HG03108 (cell line): ENCODE measurements around the gene WDR49.

Experiments
- ATAC-seq: cut with Tn5 transposase; IDR thresholded peaks from one replicate; pipeline ENCODE4 v1.9.1; 2021; ENCODE audit warnings: moderate library complexity; ENCODE audit not compliant: unreplicated experiment

The WDR49 gene

DNA sequence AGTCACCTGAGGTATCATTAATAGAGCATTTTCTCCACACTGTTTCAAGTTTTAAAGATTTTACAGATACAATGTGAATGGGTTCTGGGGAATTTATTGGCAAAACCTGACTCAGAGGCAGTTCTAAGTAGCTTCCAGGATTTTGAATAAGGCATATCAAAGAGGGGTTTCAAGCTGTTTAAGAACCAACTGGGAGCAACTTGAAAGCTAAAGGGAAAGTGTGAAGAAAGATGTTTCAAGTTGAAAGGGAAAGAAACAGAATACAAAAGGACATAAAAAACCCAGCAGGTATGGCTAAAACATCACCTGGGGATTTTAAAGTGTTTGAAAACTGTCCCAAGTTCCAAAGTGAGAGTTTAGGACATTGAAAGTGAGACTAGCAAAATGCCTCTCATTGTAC, 162.1 kb downstream of the WDR49 start:
- no peak for ATAC-seq

DNA sequence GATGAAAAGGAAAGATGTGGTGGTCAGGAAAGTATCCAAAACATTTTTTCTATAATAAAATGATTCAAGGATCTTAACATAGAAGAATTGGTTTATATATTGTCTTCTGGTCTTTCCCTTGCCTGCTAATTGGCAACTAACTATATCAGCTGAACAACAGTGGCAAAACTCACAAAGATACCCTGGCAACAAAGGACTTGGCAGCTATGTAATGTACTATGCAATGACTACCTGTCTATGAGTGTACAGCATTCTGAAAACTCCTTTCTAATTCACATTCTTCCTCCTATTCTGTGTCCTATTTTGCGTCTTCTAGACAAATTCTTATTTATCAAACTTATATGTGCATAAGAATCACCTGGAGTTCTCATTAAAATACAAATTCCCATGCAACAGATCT, 164.2 kb downstream of the WDR49 start:
- no peak for ATAC-seq

DNA sequence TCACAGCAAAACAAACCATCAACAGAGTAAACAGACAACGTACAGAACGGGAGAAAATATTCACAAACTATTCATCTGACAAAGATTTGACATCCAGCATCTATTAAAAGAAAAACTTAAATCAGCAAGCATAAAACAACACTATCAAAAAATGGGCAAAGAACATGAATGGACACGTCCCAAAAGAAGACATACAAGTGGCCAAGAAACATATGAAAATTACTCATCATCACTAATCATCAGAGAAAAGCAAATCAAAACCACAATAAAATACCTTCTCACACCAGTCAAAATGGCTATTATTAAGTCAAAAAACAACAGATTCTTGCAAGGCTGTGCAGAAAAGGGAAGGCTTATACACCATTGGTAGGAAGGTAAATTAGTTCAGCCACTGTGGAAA, 166.2 kb downstream of the WDR49 start:
- ATAC-seq = no peak

DNA sequence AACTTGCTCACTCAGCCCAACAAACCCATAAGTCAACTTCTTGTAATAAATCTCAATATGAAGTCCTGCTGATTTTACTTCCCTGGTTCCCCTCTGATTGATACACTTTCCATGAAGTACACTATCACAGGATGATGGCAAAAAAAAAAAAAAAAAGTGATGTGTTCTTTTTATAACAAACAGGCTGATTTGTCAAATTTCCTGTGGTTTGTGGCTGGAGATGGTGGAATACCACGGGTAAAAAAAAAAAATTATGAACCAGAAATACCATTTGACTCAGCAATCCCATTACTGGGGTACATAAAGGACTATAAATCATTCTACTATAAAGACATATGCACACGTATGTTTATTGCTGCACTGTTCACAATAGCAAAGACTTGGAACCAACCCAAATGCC, 169.2 kb downstream of the WDR49 start:
- no peak for ATAC-seq

DNA sequence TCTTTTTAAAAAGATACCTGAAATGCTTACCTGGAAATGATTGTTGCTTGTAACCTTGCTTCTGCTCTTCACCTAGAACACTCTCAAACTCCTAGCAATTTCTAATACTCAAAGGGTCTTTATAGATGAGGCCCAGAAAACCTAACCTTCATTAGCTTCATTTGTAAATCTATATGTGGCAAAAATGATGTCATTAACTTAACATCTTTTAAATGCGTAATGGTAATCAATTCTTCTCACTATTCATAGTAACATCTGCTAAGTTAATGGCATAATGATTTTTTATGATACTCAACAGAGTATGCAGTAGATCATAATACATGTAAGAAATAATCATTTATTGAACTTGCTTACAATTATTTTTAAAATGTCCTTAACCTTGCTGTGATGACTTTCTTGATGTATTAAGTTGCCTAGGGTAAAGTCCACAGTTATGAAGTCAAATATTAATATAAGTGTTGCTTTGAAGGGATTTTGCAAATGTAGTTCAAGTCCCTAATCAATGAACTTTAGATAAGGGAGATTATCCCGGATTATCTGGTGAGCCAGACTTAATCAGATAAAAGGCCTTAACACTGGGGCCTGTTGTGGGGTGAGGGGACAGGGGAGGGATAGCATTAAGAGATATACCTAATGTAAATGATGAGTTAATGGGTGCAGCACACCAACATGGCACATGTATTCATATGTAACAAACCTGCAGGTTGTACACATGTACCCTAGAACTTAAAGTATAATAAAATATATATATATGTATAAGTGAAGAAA, 169.8 kb downstream of the WDR49 start:
- no peak for ATAC-seq

DNA sequence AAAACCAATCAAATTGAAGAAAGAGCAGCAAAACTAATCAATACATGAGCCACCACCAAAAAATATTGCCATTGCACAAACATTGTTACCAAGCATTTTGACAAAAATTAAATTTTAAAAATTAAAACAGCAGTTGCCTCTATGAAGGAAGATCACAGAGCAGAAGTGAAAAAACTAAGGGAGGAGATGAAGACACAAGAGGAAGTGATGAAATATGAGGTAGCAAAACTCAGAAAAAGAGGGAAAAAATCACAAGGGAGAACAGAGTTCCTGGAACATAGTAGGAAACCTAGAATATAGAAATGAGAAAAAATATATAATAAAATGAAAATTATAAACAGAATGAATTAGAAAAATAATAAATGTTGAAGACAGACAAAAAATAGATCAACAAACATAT, 172.6 kb downstream of the WDR49 start:
- ATAC-seq = no peak

DNA sequence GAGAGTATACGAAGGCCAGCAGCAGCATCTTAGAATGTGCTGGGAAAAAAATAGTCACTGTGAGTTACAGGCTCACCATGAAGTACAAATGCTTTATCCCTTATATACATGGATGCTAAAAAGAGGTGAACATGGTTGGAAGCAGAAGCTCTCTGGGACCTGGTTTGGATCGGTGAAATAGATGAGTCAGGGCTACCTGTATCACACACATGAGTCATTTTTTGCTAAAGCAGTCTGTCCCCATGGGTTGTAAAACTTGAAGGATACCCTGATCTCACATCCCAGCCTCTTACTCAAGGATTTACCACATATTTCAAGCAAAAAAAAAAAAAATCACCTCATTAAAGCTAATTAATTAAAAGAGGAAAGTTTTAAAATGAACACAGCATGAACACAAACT, 173.0 kb downstream of the WDR49 start:
- ATAC-seq = no peak

DNA sequence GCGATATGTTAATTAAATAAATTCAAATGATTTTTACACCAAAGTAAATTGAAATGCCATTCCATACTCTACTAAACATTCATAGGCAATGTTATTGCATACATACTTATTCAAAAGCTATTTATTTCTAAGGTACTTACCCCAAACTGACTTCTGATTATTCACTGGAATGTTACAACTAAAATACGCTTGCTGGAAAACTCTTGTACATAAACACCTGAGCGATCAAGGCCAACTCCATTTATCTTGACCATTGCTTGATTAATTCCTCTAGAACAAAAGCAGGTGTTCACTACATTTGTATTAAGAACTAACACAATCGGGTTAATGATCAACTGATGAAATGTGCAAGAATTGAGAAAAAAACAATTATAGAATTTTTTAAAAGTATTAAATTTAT, 179.9 kb downstream of the WDR49 start, which contains the start of gene SERPINI2:
Gene SERPINI2, minus strand, starts transcription at position 180 of the 400 bp plus-strand sequence. CDS start 2,208 bp downstream, outside the sequence.
- ATAC-seq = no peak

DNA sequence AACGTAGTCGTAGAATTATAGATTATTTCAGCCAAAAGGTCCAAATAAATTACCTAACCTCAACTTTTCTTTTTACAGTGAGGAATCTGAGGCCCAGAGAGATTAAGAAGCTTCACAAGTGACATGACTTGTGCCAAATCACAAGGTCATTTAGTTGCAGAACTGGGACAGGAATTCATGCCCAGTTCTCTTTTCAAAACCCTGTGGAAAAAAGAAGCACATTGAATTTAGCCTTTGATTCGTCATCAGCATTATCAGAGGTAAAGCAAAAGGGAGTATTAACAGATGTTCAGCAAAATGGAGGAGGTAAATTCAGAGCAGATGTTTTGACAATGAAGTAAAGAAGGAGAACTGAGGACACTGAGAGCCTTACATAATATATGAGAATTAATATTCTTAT, 184.4 kb downstream of the WDR49 start:
- ATAC-seq = no peak

DNA sequence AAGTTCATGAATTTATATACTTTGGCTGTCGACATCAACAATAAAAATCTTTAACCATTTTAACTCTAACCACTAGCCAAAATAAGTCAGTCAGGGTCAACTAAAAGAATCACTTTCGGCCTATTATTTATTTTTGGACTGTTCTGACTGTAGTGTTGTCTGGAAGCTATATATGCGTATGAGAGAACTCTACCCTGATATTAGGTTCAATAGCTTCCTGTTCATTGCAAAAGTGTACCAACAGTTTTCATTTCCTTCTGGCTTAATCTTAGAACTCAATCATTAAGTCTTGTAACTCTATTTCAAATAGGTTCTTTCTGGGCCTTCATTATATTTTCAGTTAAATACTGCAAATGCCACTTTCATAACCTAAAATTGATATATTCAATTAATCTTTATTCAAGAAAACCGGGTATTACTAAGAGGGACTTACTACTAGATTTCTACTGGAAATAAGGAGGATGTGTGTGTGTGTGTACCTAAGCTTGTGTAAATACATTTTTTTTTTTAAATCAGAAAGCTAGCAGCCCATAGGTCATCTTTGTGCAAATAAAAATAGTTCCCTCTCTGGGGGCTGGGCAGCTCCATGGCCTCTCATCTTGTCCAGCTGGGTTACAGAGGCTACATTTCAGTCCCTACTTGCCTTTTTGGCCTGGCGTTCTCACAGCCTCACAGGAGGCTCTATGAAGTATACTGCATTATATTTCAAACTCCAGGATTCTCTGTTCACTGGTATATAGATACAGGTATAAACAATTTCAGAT, 185.7 kb downstream of the WDR49 start:
- no peak for ATAC-seq

DNA sequence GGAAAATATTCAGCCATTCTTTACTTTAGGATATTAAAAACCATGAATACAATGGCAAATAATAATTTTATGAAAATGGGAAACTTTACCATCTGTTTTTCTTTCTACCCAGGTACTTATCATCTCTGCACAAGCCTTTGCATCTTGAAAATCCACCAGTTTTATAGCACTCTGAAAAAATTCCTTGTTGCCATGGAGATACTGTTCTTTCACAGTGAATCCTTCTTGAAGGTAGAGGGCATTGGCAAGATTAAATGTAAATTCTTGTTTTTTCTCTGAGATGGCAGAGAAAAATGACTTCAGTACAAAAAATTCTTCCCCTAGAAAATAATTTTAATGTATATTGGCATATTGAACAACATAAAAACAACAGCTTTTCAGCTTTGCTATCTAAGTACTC, 186.8 kb downstream of the WDR49 start:
- no peak for ATAC-seq

DNA sequence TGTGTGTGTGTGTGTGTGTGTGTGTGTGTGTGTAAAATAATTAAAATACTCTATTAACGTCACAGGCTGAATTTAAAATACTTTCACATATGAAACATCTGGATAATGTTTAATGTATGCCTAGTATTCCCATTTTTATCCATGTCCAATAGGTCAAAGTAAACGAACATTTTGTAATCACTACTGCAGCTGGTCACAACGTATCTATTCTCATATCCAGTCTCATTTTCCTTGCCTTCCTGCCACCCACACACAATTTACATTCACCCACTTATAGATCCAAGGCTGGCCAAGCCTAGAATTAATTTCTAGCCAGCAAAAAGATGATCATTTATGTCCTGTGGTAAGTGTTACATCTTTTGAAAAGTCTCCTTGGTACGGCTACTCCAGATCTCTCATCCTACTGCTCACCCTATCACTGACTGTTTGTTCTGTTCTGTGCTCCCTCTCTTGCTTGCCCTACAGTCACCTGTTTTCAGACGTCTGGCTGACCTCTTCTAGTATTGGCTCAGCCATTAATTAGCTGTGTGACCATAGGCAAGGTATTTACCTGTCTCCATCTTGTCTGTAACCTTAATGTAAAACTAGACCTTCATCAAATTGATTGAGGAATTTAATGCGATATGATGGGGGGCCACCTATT, 197.5 kb downstream of the WDR49 start:
- ATAC-seq = no peak

DNA sequence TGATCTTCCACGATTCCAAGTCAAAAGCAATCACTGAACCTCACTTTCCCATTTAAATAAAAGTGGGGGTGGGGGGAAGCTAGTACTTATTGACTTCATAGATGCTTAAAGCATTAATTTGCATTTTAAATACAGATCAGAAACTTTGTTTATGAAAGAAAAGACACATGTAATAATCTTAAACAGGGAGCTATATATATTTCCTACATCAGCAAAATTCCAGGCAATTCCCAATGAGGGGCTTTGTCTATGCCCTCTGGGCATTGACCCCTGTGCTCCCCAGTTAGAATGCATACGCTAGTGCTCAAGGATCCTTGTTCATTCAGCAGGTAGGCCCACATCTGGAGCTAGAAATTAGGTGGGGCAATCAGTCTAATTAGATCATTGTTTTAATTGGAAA, 199.9 kb downstream of the WDR49 start:
- no peak for ATAC-seq

DNA sequence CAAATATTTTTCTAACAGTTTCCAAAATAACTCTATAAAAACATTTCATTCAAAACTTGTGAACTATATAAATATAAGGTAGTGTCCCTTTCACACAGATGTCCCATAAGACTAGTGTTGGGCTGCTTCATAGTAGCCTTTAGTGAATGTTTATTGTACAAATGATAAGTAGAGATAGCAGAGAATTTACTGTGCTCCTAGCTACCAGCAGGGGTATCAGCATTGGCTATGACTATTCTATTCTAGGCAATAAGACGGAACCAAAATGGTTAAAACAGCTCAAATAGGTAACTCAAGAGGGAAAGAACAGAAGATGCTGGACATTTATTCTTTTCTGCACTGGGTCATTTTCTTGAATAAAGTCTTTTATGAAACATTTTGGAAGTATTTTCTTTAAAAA, 202.5 kb downstream of the WDR49 start:
- ATAC-seq = no peak

DNA sequence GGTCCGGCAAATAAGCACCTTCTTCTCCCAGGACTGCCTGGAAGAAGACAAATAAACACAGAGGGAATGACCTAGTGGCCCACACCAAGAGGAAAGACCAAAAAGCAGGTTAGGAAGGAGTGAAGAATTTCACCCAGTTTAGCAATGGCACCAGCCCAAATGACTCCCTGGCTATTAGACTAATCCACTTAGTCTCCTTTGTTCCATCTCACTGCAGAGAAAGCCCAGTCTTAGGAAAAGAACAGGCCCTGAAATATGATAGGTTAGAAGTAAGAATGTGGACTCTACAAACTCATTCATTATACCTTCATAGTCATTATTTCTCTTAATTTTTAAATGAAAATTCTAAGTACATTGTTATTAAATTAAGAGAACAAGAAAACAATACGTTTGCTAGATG, 203.1 kb downstream of the WDR49 start:
- no peak for ATAC-seq

DNA sequence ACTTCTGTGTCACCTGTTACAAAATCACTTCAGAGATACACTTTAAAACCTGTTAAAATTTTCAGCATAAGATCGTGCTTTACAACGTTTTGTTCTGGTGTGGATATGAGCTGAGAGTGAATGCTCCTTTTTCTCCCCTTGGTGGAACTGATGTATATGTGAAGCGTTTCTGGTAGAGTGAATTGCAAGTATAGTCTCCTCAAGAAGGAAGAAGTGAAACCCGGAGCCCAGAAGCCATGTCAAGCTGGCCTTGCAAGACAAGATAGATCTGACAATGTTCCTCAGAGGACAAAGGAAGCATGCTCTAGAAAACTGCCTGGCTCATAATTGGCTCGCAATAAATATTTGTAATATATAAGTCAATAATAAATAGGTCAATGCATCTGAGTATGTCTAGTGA, 203.5 kb downstream of the WDR49 start:
- no peak for ATAC-seq

DNA sequence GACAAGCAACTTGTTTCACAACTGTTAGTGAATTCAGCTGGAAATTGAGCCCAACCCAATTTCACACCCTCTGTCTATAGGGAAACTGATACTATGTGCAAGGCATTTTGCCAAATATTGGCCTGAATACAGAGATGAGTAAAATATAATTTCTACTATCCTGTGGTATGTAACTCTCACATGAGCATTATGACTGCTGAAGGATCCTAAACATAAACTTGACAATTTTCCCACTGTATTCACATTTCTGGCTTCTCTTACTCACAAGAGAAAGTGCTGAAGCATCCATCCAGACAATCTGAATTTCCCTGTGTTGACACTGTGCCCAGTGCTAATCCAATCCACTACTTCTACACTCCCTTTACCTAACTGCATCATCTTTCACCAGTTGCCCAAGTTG, 208.3 kb downstream of the WDR49 start:
- ATAC-seq = no peak

DNA sequence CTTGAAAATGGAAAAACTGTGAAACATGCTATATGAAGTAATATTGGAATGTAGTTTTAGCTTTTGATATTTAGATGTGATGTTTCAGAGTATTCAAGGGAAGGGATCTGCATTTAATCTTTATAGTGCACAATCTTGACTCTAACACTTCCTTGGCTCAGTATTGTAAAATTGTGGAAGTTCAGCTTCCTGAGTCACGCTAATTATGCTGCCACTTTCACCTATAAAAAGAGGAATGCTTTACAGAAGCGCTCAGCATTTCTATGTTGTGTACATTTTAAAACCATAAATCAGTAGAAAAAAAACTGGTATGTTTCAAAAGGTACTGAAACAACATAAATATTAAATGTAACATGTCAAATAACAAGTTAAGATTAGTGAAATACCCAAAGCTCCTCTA, 212.5 kb downstream of the WDR49 start:
- no peak for ATAC-seq

DNA sequence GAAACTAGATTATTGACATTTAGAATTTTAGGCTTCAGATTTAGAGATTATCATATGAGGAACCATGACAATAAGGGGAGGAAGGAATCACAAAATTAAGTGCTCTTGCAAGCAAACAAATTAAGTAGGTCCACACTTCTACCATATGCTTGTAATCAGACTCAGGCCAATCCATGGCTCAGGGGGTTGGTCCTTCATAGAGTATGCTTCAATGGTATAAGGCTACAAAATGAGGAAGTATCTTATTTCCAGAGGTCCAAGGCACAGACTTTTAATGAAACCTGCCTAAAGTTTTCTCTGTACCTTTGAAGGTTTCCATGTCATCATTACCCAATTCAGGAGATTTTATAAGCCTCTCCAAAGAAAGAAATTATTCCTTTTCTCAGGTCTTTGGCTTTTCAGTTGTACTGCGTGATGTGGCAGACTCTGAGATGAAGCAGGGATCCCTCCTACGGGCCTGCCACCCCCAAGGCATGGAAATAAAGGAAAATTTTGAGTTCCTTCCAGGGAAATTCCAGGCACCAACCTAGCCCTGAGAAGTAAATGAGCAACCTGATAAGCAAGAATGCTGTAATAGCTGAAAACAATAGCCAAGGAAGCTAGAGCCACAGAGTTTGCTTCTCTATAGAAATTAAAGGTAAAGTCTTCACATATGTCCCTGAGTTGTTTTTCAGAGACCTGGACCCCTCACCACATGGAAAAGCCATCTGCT, 216.2 kb downstream of the WDR49 start:
- ATAC-seq = no peak
